ENCODE measurements around the gene CMC4. TPM values are rescaled to one million over a fixed set of nuclear protein-coding genes. Genes with fewer than 3 reads are reported as not detected.

The CMC4 gene
- polyA plus RNA-seq, 1 donor from 2014 or later = 16.4 TPM

- Histone ChIP-seq H3F3A (ENCODE audit: insufficient read depth, low read length, poor library complexity, severe bottlenecking) (no peaks in the 10 kb centered on the region), H4K20me1 (ENCODE audit: insufficient read depth) (no peaks in the 10 kb centered on the region)
- TF ChIP-seq MXI1 (conservative IDR thresholded peaks at IDR 0.05; ENCODE audit: poor library complexity, severe bottlenecking) = no peak
- TF ChIP-seq, protein P1, sequence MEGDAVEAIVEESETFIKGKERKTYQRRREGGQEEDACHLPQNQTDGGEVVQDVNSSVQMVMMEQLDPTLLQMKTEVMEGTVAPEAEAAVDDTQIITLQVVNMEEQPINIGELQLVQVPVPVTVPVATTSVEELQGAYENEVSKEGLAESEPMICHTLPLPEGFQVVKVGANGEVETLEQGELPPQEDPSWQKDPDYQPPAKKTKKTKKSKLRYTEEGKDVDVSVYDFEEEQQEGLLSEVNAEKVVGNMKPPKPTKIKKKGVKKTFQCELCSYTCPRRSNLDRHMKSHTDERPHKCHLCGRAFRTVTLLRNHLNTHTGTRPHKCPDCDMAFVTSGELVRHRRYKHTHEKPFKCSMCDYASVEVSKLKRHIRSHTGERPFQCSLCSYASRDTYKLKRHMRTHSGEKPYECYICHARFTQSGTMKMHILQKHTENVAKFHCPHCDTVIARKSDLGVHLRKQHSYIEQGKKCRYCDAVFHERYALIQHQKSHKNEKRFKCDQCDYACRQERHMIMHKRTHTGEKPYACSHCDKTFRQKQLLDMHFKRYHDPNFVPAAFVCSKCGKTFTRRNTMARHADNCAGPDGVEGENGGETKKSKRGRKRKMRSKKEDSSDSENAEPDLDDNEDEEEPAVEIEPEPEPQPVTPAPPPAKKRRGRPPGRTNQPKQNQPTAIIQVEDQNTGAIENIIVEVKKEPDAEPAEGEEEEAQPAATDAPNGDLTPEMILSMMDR (IDR thresholded peaks at IDR 0.05; ENCODE audit: poor library complexity, severe bottlenecking) = no peak
- TF ChIP-seq RAD21 (conservative IDR thresholded peaks at IDR 0.05) = no peak
- no peak for TF ChIP-seq SMC3 (conservative IDR thresholded peaks at IDR 0.05; ENCODE audit: poor library complexity)
- no peak for TF ChIP-seq EZH2 (IDR thresholded peaks at IDR 0.05; ENCODE audit: borderline replicate concordance, insufficient read depth, low read length, poor library complexity, severe bottlenecking)
- no peak for TF ChIP-seq TAF1 (IDR thresholded peaks at IDR 0.05; ENCODE audit: low read depth)
- TF ChIP-seq POLR2AphosphoS5 (IDR thresholded peaks at IDR 0.05) = no peak
- TF ChIP-seq, protein P2, sequence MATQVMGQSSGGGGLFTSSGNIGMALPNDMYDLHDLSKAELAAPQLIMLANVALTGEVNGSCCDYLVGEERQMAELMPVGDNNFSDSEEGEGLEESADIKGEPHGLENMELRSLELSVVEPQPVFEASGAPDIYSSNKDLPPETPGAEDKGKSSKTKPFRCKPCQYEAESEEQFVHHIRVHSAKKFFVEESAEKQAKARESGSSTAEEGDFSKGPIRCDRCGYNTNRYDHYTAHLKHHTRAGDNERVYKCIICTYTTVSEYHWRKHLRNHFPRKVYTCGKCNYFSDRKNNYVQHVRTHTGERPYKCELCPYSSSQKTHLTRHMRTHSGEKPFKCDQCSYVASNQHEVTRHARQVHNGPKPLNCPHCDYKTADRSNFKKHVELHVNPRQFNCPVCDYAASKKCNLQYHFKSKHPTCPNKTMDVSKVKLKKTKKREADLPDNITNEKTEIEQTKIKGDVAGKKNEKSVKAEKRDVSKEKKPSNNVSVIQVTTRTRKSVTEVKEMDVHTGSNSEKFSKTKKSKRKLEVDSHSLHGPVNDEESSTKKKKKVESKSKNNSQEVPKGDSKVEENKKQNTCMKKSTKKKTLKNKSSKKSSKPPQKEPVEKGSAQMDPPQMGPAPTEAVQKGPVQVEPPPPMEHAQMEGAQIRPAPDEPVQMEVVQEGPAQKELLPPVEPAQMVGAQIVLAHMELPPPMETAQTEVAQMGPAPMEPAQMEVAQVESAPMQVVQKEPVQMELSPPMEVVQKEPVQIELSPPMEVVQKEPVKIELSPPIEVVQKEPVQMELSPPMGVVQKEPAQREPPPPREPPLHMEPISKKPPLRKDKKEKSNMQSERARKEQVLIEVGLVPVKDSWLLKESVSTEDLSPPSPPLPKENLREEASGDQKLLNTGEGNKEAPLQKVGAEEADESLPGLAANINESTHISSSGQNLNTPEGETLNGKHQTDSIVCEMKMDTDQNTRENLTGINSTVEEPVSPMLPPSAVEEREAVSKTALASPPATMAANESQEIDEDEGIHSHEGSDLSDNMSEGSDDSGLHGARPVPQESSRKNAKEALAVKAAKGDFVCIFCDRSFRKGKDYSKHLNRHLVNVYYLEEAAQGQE (IDR thresholded peaks at IDR 0.05; ENCODE audit: borderline replicate concordance) = no peak
- TF ChIP-seq EP300 (conservative IDR thresholded peaks at IDR 0.05; ENCODE audit: poor library complexity, severe bottlenecking) = no peak
Observed at GRCh38 chrX:155108427-155108826, 37.5 kb upstream of the CMC4 start.

DNA sequence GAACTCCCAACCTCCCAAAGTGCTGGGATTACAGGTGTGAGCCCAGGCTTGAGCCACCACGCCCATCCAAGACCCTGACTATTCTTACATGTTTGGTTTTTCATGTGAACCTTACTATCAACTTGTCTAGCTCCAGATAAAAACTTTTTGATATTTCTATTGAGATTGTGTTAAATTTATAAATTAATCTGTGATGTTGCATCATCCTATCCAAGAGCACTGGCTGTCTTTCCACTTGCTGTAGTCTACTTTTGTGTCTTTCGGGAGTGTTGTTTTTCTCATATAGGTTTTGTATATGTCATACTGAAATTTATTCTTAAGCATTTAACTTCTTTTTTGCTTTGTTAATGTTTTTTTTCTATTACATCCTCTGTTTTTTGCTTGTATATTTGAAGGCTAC lies 35.0 kb upstream of the CMC4 start:
- Histone ChIP-seq H3K9me2 (ENCODE audit: insufficient read depth, low read length) (no peaks in the 10 kb centered on the region), H3K9ac (ENCODE audit: low read length) (no peak overlapping the region), H3K36me3 (ENCODE audit: insufficient read depth, low read length) (no peaks in the 10 kb centered on the region), H4K20me1 (ENCODE audit: insufficient read depth) (no peaks in the 10 kb centered on the region), H3F3A (ENCODE audit: insufficient read depth, low read length, poor library complexity, severe bottlenecking) (no peaks in the 10 kb centered on the region), H3K79me2 (replicated peaks; ENCODE audit: insufficient read depth, low read length) (no peaks in the 10 kb centered on the region), H3K4me2 (ENCODE audit: low read length) (no peak overlapping the region), H3K27ac (ENCODE audit: low read length) (no peak overlapping the region), H3K4me3 (ENCODE audit: low read length) (no peak overlapping the region), H2AFZ (ENCODE audit: low read depth, low read length) (no peak overlapping the region), H3K27me3 (ENCODE audit: insufficient read depth, low read depth, low read length) (no peaks in the 10 kb centered on the region), H3K9me3 (ENCODE audit: low read length) (no peaks in the 10 kb centered on the region)
- TF ChIP-seq SMC3 (conservative IDR thresholded peaks at IDR 0.05; ENCODE audit: poor library complexity) = no peak
- TF ChIP-seq, protein P1 (IDR thresholded peaks at IDR 0.05; ENCODE audit: poor library complexity, severe bottlenecking) = no peak
- TF ChIP-seq RAD21 (conservative IDR thresholded peaks at IDR 0.05) = no peak
- TF ChIP-seq EP300 (conservative IDR thresholded peaks at IDR 0.05; ENCODE audit: poor library complexity, severe bottlenecking) = no peak
- no peak for TF ChIP-seq EZH2 (IDR thresholded peaks at IDR 0.05; ENCODE audit: borderline replicate concordance, insufficient read depth, low read length, poor library complexity, severe bottlenecking)
- TF ChIP-seq, protein P2 (IDR thresholded peaks at IDR 0.05; ENCODE audit: borderline replicate concordance) = no peak
- no peak for TF ChIP-seq TAF1 (IDR thresholded peaks at IDR 0.05; ENCODE audit: low read depth)
- TF ChIP-seq POLR2AphosphoS5 (IDR thresholded peaks at IDR 0.05) = no peak
- TF ChIP-seq MXI1 (conservative IDR thresholded peaks at IDR 0.05; ENCODE audit: poor library complexity, severe bottlenecking) = no peak

More at GRCh38 chrX:155108427-155108826, 37.5 kb upstream of the CMC4 start:
- no peak overlapping the region for H3K9ac ChIP-seq (ENCODE audit: low read length)
- no peaks in the 10 kb centered on the region for H3K9me3 ChIP-seq (ENCODE audit: low read length)
- H3K27me3 ChIP-seq (ENCODE audit: insufficient read depth, low read depth, low read length) = no peaks in the 10 kb centered on the region
- no peak overlapping the region for H3K27ac ChIP-seq (ENCODE audit: low read length)
- H3K9me2 ChIP-seq (ENCODE audit: insufficient read depth, low read length) = no peaks in the 10 kb centered on the region
- no peak overlapping the region for H2AFZ ChIP-seq (ENCODE audit: low read depth, low read length)
- no peaks in the 10 kb centered on the region for H3K79me2 ChIP-seq (replicated peaks; ENCODE audit: insufficient read depth, low read length)
- no peak overlapping the region for H3K4me2 ChIP-seq (ENCODE audit: low read length)
- H3K36me3 ChIP-seq (ENCODE audit: insufficient read depth, low read length) = no peaks in the 10 kb centered on the region
- H3K4me3 ChIP-seq (ENCODE audit: low read length) = no peak overlapping the region

Measured in neural cell (in vitro differentiated cells).